HG03139 (cell line): Measurements from ENCODE around the gene DHRS12.

Experiments
- ATAC-seq: cut with Tn5 transposase; IDR thresholded peaks from one replicate; pipeline ENCODE4 v1.9.1; 2021; ENCODE audit not compliant: unreplicated experiment

Gene DHRS12

DNA sequence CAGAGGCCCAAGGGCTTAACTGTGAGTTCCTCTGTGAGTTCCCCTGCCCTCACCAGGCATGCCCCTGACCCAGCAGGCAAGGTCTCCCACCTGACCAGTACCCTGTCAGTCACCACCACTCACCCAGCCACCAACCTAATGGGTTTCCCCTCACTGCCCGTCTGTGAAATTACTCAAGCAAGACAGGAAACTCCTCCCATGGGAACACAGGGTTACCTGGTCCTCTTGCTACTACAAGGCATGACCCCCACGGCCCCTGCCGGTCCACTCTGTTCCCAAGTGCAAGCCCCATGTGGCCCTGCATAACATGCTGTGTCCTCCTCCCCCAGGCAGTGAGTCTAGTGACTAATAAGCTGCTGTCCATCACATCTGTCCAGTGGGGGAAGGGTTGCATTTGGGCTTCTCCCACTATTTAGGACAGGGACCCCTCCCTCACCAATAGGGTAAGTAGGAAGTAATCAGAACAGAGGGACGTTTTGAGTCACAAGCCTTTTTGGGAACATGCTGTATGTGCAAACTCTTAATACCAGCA lies 8.0 kb upstream of the DHRS12 start:
- no peak for ATAC-seq

DNA sequence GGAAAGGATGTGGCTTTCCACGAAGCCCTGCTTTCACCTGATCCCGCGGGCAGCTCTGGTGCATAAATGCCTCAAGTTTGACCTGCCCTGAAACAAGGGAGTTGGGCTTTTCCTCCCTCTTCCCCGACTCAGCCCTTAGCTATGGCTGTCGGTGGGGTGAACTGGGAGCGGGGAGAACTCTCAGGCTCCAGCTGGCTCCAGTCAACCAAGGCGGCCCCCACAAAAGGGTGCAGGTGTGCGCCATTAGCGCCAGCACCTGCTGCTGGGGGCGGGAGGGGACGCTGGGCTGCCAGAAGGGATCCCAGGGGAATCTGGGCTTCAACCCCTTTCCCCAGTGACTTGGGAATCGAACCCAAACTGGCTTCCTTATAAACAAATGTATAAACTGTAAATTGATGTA lies 7.1 kb upstream of the DHRS12 start:
- no peak for ATAC-seq

DNA sequence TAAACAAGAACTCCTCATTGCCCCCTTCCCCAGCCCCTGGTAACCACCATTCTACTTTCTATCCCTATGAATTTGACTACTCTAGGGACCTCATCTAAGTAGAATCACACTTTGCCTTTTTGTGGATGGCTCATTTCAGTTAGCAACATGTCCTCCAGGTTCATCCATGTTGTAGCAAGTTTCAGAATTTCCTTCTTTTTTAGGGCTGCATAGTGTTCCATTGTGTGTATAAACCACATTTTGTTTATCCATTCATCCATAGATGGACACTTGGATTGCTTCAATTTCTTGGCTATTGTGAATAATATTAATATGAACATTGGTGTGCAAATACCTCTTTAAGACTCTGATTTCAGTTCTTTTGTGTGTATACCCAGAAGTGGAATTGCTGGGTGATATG lies 4.8 kb upstream of the DHRS12 start:
- no peak for ATAC-seq

DNA sequence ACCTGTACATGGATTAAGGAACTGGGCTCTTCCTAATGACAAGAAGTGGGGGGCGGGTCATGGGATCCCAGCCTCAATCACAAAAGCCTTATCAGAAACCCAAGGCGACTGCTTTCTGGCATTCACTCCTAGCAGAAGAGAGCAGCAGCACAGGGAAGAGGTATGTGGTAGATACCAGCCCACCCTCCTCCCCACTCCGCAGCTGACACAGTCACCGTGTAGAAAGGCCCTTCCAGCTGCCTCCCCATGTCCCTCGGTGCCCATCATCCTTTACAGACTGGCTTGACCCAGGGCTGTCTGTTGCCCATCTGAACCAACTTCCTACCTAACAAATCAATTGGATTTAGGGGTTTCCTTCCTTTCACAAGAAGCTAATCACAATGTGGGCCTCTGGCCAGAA lies 3.1 kb upstream of the DHRS12 start:
- no peak for ATAC-seq

DNA sequence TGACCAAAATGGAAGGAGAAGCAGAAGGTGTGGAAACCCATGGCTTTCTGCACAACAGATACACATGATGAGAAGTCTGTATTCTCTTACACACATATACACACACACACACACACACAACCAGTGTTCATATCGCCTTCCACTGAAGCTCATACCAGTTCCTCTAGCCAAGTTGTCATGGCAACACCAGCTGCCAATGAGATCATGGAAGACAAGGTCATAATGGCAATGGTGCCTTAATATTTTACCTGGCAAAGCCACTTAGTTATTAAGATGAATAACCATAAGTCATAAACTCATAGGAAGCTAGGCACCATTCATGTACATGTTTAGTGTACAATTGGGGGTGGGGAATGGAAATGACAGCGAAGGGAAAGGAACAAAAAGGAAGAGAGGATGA lies 2.6 kb upstream of the DHRS12 start:
- ATAC-seq, result no peak

DNA sequence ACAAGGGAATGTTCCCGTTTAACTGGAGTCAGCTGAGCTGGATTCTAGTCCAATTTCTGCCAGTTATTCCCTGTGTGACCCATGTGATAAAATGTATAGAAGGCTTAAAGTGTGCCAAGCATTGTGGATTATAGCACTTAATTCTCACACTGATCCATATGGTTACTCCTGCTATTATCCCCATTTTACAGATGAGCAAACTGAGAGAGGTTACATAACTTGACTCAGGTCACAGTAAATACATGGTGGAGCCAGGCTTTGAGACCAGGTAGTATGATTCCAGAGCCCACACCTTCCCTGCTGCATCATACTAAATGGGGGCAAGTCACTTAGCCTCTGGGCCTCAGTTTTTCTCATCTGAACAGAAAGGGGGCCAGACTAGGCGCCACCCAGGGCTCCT lies 2.0 kb upstream of the DHRS12 start:
- ATAC-seq, result no peak

DNA sequence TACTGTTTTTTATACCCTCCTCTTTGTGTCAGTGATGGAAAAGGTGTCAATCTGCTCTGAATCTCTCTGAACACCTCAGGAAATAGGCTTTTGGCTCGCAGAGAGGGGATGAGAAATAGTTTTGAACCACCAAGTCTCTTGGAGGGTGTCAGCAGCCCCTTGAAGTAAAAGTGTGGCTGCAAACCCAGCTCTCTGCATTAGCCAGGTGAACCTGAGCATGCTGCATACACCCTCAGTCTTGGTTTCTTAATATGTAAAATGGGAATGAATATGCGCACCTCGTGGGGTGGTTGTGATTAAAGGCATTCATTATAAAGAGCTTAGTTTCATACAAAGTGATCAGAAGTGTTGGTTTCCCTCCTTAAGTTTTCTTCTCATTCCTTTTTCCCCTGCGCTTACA lies 1.4 kb upstream of the DHRS12 start:
- ATAC-seq, result no peak

DNA sequence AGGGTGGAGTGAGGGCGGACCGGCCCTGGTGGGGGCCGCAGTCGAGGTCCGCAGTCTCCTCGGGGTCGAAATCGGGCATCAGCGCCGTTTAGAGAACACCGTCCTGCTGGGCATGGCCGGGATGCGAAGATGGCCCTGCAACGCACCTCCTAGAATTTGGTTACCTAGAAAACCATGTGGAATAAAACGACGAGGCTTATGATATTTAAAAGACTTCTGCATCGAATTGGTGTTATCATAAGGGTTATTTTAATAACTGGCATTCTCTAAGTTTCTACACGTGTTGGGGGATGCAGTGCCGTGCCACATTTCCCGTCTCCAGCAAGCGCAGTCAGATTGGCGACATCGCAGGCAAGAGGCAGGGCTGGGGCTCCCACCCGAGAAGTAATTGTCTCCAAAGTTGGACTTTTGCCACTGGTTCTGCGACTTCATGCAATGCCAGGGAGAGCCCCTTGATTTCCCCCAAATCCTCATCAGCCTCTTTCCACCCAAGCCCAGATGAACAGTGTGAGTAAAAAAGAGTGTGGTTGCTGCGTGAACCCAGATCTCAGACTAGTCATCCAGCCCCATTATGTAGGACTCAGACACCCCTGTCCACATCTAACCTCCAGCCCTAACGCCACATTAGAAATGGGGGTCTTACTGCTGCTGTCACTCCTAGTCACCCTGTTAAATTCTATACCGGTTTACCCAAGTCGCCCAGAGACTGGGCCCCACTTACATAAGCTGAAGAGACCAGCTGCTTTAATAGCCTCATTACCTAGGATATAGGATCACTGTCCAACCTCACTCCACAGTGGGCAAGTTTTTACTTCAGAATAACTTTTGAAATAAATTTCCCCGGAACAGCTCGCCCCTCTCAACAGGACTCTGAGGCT lies 571 bp upstream of the DHRS12 start:
- no peak for ATAC-seq

DNA sequence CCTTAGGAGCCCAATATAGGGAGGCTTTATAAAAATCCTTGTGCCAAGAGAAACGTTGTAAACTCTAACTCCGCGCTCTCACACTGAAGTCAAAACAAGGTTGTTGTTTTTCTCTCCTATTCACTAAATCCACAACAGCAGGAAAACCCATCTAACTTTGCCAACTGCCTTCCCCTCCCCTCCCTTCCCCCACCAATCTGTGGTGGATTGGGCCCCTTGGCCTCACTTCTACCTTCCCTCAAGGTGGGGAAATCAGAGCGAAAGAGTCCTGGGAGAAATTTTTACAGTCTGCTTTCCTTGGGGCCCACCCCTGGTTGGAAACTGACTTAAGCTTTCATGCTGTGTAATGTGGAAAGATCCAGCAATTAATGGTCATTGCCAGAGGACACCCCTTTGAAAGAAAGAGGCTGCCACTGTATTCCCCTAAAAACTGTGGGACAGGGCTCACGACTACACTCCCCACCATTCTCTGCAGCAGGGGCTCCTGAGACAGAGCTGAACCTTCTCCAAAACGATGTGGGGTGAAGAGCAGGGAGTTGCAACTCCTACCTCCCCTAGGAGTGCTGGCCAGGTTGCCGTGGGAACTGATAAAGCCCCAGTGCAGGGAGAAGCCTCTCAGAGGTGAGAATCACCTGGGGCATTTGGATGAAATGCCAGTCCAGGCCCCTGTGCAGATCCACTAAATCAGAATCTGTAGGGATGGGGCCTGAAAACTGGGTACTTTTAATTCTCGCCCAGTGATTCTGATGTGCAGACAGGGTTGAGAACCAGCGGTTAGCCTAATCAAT lies 1.1 kb downstream of the DHRS12 start:
- no peak for ATAC-seq

DNA sequence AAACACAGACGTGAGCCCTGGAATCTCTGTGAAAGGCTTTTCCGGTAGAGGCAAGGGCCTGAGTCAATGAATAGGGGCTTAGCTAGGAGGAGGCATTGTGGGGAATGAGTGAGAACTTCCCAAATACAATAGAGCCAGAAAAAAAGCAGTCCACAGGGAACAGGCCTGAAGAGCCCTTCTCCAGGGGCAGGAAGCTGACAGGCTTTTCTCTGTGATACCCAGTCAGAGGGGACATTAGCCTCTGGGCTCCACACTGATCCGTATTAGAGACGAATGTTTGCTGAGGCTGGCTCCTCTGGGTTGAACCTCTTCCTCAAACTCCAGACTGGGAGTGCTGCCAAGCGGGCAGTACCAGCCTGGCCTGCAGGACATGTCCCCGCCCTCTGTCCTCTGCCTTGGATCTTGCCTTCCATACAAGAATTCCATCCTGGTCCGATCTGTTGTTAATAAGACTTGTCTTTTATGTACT lies 2.3 kb downstream of the DHRS12 start:
- ATAC-seq, result no peak

DNA sequence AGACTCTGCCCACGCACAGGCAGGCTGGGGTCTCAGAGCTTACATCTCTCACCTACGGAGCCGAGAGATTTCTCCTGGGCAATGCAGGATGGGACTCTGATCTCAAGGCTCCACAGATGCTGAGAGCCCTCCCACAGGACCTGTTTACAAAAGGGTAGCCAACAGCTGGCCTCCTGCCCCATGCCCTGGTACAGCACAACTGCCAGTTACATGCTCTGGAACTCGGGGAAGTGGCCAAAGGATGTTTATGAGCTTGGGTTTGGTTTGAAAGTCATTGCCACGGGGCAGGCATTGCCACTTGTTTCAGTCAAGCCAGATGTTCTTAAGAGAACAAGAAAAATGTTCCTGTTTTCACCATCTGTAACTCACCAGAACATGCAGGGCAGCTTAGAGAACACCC lies 3.5 kb downstream of the DHRS12 start:
- ATAC-seq, result no peak

DNA sequence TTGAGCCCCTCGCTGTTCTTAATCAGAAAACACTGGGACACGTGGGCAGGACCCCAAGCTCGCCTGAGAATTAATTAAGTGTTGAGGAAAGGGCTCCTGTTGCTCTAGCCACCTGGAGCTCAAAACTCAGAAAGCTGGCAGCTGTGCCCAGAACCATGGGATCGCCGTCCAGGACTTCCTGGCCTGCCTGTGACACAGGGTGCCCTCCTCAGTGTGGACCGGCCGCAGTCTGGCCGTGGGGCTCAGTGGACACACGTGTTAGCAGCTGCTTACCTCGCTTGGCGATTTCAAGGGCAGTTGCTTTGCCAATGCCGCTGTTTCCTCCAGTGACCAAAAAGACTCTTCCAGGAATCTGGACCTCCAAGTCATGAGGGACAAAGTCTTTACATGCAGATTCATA lies 4.7 kb downstream of the DHRS12 start:
- no peak for ATAC-seq

DNA sequence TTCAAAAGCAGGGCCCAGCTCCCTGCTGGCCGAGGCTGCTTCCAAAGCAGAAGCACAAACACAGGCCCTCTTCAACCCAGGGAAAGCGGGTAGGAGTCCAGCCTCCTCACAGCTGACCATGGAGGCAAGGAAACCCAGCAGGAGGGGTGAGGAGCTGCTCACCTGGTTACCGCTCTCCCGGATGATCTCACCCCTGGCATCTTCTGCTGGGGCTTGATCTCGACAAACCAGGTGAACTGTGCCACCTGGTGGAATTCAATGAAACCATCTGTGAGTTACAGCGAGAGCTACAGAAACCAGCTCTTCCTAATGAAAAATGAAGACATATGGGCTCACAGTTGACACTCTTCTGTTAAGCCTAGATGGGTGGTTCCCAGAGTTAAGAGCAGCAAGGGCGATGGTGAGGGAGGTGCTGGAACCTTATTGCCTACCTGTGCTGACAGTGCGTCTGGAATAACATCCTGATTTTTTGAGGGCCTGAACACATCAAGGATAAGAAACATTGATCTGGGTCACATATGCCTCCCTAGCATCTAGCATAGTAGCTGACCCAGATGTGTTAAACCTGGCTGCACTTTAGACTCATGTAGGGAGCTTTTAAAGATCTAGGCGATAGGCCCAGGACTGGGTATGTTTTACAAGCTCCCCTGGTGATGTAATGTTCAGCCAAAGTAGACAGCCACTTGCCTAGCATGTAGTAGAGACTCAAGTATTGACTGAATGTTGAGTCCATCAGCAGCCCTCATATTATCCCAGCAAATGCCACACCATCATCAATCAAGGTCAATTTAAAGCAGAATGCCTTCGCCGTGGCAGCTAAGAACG lies 6.1 kb downstream of the DHRS12 start:
- ATAC-seq, result no peak

DNA sequence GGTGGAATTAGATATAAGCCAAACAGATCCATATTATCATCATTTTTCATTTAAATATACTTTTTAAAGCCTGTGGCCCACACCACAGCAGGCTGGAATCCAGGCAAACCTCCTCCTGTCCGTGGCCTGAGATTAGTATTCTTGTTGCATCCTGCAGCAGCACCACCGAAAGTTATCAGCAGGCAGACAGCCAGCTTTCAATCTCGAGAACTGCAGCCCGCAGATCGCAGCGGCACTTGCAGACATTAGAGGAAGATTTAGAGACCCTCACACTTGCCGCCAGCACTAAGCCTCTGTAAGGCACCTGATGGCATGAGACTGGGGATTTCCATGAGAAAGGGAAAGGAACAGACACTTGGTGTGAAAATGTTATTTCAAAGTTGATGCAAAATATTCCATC lies 7.4 kb downstream of the DHRS12 start:
- ATAC-seq, result no peak

DNA sequence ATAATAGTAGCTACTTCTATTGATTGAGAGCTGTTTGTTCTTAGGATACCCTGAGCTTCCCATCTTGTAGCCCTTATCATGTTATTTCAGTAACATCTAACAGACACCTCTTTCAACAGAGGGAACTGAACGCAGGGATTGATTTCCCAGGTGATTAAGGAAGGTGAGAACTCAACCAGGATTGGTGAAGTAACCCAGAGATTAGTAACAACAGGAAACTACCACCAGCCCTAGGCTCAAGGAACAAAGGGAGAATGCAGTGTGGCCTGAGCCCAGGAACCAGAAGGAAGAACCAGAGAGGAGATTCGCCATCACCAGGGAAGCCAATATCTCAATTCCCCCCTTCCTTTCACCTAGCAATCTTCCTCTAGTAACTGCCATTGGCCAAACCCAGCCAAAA lies 8.5 kb downstream of the DHRS12 start:
- ATAC-seq, result no peak

DNA sequence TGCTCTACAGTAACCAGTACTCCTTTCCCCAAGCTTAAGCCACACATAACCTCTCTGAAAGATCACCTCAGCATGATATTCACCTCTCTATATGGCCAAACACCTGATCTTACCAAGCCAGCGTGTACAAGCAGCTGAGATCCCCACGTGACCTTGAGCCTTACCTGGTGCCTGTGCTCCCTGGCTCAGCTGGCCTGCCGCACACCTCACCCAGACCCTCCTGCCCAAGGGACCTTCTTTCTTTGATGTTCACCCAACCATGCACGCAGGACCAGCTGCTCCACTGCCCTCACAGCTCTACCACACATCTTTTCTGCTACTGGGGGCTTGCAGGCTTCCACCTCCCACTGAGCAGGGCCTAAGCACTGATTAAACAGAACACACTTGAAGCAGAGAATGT lies 9.0 kb downstream of the DHRS12 start:
- no peak for ATAC-seq

DNA sequence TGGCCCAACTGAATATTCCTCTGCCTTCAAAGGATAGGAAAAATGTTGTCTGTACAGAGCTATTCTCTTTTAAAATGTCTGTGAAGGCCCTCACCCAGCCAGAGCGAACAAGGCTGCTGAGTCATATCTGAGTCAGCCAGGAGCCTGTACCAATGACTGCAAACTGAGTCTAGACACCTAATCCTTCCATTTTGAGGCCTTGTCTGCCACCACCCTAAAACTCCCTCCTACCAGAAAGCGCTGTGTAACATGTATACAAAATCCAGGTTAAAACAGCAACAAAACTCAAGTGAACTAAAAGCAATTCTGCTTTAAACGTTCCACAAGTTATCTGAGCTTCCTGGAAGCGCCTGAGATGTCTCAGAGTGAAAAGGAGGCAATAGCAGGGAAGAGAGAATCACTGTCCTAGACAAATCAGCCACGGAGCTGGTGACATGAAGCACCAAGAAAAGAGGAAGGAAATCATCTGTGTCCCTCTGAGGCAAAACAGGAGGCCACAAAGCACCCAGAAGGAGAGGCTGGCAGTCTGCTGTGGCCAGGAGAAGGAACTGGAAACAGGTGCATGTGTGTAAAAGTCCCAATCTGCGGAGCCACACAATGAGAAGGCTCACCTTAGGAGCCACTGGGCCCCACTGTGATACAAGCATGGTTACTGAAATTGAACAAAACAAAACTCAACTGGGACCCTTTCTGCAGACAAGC lies 10.2 kb downstream of the DHRS12 start:
- ATAC-seq, result peak; percentile 56

DNA sequence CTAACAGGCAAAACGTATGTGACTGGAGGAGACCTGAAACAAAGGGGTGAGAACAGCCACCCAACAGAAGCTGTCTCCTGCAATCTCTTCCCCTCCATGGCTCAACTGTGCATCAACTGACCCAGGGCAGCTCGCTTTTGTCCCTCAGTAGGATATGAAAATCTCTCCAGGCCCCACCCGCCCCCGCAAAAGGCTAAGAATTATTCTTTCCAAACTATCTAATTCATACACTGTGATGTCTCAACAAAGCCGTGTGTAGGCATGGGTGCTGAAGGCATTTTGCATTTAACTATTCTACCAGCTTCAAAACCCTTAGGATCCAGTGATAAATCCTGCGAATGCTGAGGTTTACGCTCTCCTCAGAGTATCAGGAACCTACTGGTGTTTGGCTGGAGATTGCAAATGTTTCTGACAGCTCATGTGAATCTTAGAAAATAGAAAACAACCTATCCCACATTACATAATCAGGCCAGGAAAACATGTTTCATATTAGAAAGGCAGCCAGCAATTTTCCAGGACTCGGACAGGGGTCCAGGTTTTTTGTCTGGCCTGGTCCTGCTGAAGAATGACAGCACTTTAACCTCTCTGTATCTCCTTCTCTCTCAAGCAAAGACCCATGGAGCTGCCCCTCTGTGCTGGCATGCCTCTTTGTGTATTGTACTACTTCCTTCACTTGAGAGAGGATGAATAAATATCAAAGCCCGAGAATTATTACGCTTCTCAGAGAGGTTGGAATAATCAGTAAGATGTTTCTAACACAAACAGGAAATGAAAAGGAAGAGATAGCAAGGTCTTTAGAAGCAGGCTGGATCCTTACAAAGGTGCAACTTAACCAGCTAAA lies 17.3 kb downstream of the DHRS12 start:
- ATAC-seq, result no peak

DNA sequence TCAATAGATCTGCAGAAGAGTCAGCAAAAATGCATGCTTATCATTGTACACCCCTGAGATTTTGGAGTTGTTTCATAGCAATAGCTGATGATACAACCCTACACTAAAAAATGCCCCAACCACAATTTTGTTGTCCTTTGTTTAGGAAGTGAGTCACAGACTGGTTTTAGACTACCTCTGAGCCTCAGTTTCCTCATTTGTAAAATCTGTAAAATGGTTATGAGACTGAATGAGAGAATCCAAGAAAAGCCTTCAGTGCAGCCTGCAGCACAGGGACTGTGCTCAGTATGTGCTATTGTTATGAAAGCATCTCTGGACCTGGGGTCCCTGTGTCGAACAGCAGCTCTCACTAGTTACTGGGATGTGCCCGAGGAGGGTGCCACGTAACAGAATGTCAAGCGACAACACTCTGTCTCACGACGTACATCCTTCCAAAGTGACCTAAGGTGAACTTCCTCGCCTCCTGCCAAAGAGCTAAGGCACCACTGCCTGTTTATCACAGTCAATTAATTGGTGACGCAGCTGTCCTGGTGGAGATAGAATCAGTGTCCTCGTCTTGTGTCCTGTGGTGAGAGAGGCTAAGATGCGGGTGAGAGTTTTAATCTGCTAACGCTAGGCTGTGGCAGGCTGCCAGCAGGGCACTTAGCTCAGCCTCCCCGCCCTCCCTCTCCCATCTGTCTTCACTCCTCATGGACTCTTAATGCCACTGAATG lies 18.1 kb downstream of the DHRS12 start:
- no peak for ATAC-seq
